OCI-LY7 (cell line): ENCODE data around the gene CBFB.
A peak's percentile ranks its signal among the peaks of the same experiment; 100 is the strongest.

Source experiments
- CTCF ChIP-seq: fragments of 200-600 bp; sonication (generic); conservative IDR thresholded peaks from 2 replicates; pipeline ENCODE4 v1.5.1; 2014; ENCODE audit warnings: mild to moderate bottlenecking, antibody characterized with exemption, low read length, moderate library complexity, mixed read lengths
- EZH2phosphoT487 ChIP-seq: fragments of 200-600 bp; sonication (generic); IDR thresholded peaks from 2 replicates; pipeline ENCODE4 v1.6.1; 2018; ENCODE audit warnings: low read depth, borderline replicate concordance, mild to moderate bottlenecking, mixed run types, antibody characterized with exemption, low read length, moderate library complexity, mixed read lengths

- peak; percentile 90 for TF ChIP-seq CTCF
- TF ChIP-seq EZH2phosphoT487, result no peak
Observed at GRCh38 chr16:67017810-67018488, 11.0 kb upstream of the CBFB start.
